ENCODE measurements around the gene RABGAP1L. TPM values are rescaled to one million over a fixed set of nuclear protein-coding genes. Genes with fewer than 3 reads are reported as not detected.

The RABGAP1L gene
- total and polyA plus RNA-seq, 2 donors (not counting 3 experiments of a cell fraction or from before 2014, with no cell fraction given): 6.4 to 22.2 TPM

DNA sequence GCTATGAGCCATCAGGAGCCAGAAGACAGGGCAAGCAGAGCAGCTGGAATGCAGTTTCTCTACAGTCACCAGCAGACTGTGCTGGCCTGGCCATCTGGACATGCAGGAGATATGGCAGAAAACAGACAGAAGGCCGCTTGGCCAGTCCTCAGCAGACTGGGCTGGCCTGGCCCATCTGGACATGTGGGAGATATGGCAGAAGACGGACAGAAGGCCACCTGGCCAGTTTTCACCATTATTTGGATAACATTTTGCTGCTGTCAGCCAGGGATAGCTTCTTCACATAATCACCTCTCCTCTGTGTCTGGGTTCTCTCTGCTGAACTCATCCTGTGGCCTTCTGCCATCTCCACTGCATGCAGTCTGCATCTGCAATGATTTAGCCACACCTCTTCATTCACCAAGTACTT is 815.4 kb downstream of the RABGAP1L start:
- FAIRE-seq: no peak
- H3K27ac ChIP-seq (ENCODE audit: insufficient read depth, low read depth, low read length): no peak overlapping the region
- H3K79me2 ChIP-seq (ENCODE audit: control insufficient read depth, insufficient read depth, low read length): no peaks in the 10 kb centered on the region
- no peak for DNase-seq (ENCODE audit: low read depth, low spot score)
- intact Hi-C loops (cut with micrococcal nuclease) (no loop called here), dilution Hi-C loops (cut with MboI; ENCODE audit: extremely low pct_ligation_motif_present, low sequenced_read_pairs) (no loop called here)
- ChIA-PET POLR2A (no interaction called here), CTCF (no interaction called here)
- no peaks in the 10 kb centered on the region for H3K9me3 ChIP-seq (replicated peaks; ENCODE audit: control insufficient read depth, insufficient read depth, low read length)
- no peak overlapping the region for H3K4me2 ChIP-seq (ENCODE audit: insufficient read depth, low read length)
- no peaks in the 10 kb centered on the region for H4K20me1 ChIP-seq (replicated peaks; ENCODE audit: control insufficient read depth, extremely low read depth, insufficient read depth, low read length)
- H2AFZ ChIP-seq (ENCODE audit: low read depth, low read length): no peak overlapping the region
- TF ChIP-seq MYC (IDR thresholded peaks at IDR 0.05; ENCODE audit: low read depth, low read length): no peak
- TF ChIP-seq POLR2A (IDR thresholded peaks at IDR 0.05; ENCODE audit: low read depth, low read length): no peak
- TF ChIP-seq FOS (IDR thresholded peaks at IDR 0.05; ENCODE audit: borderline replicate concordance, insufficient read depth, low read length): no peak
- no peak for TF ChIP-seq GATA2 (IDR thresholded peaks at IDR 0.05; ENCODE audit: insufficient read depth, insufficient read length, low read depth, low read length)
- TF ChIP-seq, protein P1, sequence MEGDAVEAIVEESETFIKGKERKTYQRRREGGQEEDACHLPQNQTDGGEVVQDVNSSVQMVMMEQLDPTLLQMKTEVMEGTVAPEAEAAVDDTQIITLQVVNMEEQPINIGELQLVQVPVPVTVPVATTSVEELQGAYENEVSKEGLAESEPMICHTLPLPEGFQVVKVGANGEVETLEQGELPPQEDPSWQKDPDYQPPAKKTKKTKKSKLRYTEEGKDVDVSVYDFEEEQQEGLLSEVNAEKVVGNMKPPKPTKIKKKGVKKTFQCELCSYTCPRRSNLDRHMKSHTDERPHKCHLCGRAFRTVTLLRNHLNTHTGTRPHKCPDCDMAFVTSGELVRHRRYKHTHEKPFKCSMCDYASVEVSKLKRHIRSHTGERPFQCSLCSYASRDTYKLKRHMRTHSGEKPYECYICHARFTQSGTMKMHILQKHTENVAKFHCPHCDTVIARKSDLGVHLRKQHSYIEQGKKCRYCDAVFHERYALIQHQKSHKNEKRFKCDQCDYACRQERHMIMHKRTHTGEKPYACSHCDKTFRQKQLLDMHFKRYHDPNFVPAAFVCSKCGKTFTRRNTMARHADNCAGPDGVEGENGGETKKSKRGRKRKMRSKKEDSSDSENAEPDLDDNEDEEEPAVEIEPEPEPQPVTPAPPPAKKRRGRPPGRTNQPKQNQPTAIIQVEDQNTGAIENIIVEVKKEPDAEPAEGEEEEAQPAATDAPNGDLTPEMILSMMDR (IDR thresholded peaks at IDR 0.05; ENCODE audit: extremely low read depth in 1 of 2, insufficient read depth in 1 of 2, low read depth in 1 of 2, low read length in 2 of 2): no peak
- no peak for TF ChIP-seq MAX (IDR thresholded peaks at IDR 0.05; ENCODE audit: insufficient read depth, insufficient read length)
- TF ChIP-seq POLR2AphosphoS5 (IDR thresholded peaks at IDR 0.05; ENCODE audit: insufficient read depth, low read depth, low read length): no peak
- TF ChIP-seq EZH2 (IDR thresholded peaks at IDR 0.05; ENCODE audit: borderline replicate concordance, low read depth, low read length, severe bottlenecking): no peak
- no peak for TF ChIP-seq JUN (IDR thresholded peaks at IDR 0.05; ENCODE audit: borderline replicate concordance, insufficient read depth, insufficient read length, low read depth)
- H3K36me3 ChIP-seq (ENCODE audit: control insufficient read depth in 2 of 2, extremely low read depth in 1 of 2, insufficient read depth in 2 of 2, low read length in 2 of 2): no peaks in the 10 kb centered on the region
- no peak overlapping the region for H3K9ac ChIP-seq (replicated peaks; ENCODE audit: extremely low read depth, insufficient read depth, low read length)
- no TSS peak for BruUV-seq (replicated peaks)
- no peaks in the 10 kb centered on the region for H3K9me1 ChIP-seq (replicated peaks; ENCODE audit: control insufficient read depth, extremely low read depth, insufficient read depth, low read length)
- no peaks in the 10 kb centered on the region for H3K4me1 ChIP-seq (ENCODE audit: control insufficient read depth, extremely low read depth, insufficient read depth, low read length)
- H3K27me3 ChIP-seq (ENCODE audit: control insufficient read depth in 2 of 2, insufficient read depth in 2 of 2, low read length in 2 of 2): no peaks in the 10 kb centered on the region
- H3K4me3 ChIP-seq (replicated peaks in 1 of 3; ENCODE audit: insufficient read depth in 1 of 3, low read depth in 1 of 3, low read length in 3 of 3): no peak overlapping the region

Data from endothelial cell of umbilical vein (primary cell).